GM20000 (cell line): ENCODE results near the gene MEGF9.

Source experiments
- DNase-seq: peaks from one replicate; pipeline ENCODE4 v3.0.0; 2012; ENCODE audit warnings: low spot score
- CTCF ChIP-seq: IDR thresholded peaks from 2 replicates; pipeline ENCODE4 v1.5.1; 2012; ENCODE audit warnings: mild to moderate bottlenecking, control low read depth; ENCODE audit errors: extremely low read depth, missing control alignments

The MEGF9 gene

GRCh38 chr9:120702075-120702474, 12.2 kb downstream of the MEGF9 start:
- no peak for DNase-seq
- no peak for TF ChIP-seq CTCF

- DNase-seq = no peak
- no peak for TF ChIP-seq CTCF
Measured at GRCh38 chr9:120701248-120701647, 13.0 kb downstream of the MEGF9 start.

GRCh38 chr9:120698766-120699165, 15.5 kb downstream of the MEGF9 start:
- TF ChIP-seq CTCF = no peak

DNA sequence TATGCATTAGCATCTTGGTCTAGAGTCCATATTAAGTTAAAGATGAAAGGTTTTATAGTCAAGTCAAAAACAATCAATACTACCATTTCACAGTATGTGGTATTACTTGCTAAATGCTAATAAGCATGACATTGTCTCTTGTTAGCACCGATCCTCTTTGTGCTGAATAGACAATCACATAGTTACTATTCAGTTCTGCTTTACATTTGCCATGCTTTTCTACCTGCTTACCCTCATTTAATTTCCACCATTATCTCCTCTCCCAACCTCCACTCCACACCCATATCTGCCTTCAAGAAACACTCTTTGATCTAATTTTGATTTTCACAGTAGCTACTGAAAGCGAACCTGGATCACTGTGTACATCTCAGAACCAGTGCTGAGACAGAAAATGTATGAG, 16.8 kb downstream of the MEGF9 start:
- TF ChIP-seq CTCF = no peak
- no peak for DNase-seq

More at GRCh38 chr9:120698766-120699165, 15.5 kb downstream of the MEGF9 start:
- DNase-seq = no peak

DNA sequence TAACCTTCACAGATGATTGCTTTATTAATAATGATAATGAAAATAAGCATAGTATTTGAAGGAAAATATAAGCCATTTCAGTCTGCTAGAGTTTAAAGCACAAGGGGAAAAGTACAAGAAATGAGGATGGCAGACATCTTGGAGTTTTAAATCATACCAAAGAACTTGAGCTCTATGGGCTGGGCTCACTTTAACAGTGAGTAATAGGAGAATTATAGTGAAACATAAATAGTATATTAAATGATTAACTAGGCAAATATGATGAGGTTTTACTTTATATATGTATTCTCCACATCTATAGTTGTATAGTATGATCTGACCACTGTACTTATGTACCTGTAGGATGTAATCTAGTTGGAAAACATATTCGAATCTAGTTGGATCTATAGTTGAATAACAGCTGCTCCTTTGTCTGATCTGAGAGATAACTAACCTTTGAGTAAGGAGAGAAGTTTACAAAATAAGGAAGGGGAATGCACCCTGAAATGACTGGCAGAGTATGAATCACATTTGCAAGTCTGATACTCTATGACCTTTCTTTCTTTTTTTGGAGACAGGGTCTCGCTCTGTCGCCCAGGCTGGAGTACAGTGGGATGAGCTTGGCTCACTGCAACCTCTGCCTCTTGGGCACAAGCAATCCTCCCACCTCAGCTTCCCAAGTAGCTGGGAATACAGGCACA, 17.6 kb downstream of the MEGF9 start:
- no peak for DNase-seq
- TF ChIP-seq CTCF = no peak

DNA sequence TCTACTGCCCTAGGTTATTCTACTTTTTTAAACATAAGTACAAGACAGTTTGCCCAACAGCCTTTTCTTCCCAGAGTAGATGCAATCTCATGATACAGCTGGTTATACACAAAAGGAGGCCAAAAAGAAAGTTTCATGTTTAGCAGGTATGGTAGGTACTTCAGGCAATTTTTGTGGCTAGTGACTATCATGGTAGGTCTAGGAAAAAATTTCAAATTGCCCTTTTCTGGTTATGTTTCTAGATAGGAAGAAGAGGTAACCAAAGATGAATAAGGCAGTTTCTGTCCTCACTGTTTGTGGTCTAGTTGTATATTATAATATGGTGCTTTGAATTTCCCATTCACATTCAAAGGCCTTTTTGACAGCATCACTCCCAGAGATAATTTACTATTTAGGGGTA, 19.7 kb downstream of the MEGF9 start:
- no peak for TF ChIP-seq CTCF
- DNase-seq = no peak

DNA sequence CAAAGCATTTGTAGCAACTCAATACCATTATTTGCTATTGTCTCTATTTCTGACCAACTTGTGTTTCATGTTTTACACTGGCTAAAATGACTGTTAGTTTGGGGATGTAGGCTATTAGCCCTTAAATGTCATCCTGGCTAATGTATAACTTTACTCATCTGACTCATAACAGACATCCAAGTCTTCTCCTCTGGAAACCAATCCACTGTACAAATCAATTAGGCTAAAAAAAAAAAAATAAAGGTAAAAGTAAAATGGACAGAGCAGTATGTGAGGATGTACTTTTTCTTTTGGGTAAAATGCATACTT, 20.6 kb downstream of the MEGF9 start:
- no peak for TF ChIP-seq CTCF
- DNase-seq = no peak
